ENCODE data around the gene MYO7B. TPM values are rescaled to one million over a fixed set of nuclear protein-coding genes. Genes with fewer than 3 reads are reported as not detected.

Gene MYO7B
- total RNA-seq, 4 donors from 2014 or later: 0.12 to 1.3 (median 0.42) TPM

- no peak for TF ChIP-seq CTCF (IDR thresholded peaks at IDR 0.05)
- no peak for DNase-seq (ENCODE audit: low spot score)
- no peak for ATAC-seq (ENCODE audit: low FRiP score)
Measured at GRCh38 chr2:127678531-127678930, 143.0 kb downstream of the MYO7B start.

- no peak for TF ChIP-seq CTCF (IDR thresholded peaks at IDR 0.05)
- ATAC-seq (ENCODE audit: low FRiP score) (no peak), DNase-seq (ENCODE audit: low spot score) (no peak)
Measured at GRCh38 chr2:127678991-127679390, 143.5 kb downstream of the MYO7B start.

GRCh38 chr2:127679680-127680361, 144.3 kb downstream of the MYO7B start:
- ATAC-seq (ENCODE audit: low FRiP score): no peak
- no peak for DNase-seq (ENCODE audit: low spot score)
- no peak for TF ChIP-seq CTCF (IDR thresholded peaks at IDR 0.05)

- ATAC-seq (ENCODE audit: low FRiP score): no peak
- no peak for TF ChIP-seq CTCF (IDR thresholded peaks at IDR 0.05)
- no peak for DNase-seq (ENCODE audit: low spot score)
Measured at GRCh38 chr2:127680706-127681287, 145.3 kb downstream of the MYO7B start.

- DNase-seq (ENCODE audit: low spot score): no peak
- no peak for ATAC-seq (ENCODE audit: low FRiP score)
- TF ChIP-seq CTCF (IDR thresholded peaks at IDR 0.05): no peak
Measured at GRCh38 chr2:127681288-127681804, 145.9 kb downstream of the MYO7B start.

- TF ChIP-seq CTCF (IDR thresholded peaks at IDR 0.05): no peak
- DNase-seq (ENCODE audit: low spot score): no peak
- no peak for ATAC-seq (ENCODE audit: low FRiP score)
Measured at GRCh38 chr2:127681976-127682857, 146.7 kb downstream of the MYO7B start.

Data from omental fat pad (tissue), 4 donors.